ENCODE results near the gene TSPAN17.
A peak's percentile ranks its signal among the peaks of the same experiment; 100 is the strongest.

The TSPAN17 gene

GRCh38 chr5:176660530-176660859, 13.2 kb downstream of the TSPAN17 start:
- no peak for DNase-seq (ENCODE audit: low spot score)

GRCh38 chr5:176660860-176661641, 13.8 kb downstream of the TSPAN17 start:
- peak; percentile 97 for DNase-seq (ENCODE audit: low spot score)

GRCh38 chr5:176661676-176662075, 14.4 kb downstream of the TSPAN17 start:
- no peak for DNase-seq (ENCODE audit: low spot score)

GRCh38 chr5:176662371-176663333, 15.4 kb downstream of the TSPAN17 start:
- DNase-seq (ENCODE audit: low spot score), result no peak

GRCh38 chr5:176663566-176663965, 16.3 kb downstream of the TSPAN17 start:
- DNase-seq (ENCODE audit: low spot score), result no peak

GRCh38 chr5:176664479-176664878, 17.2 kb downstream of the TSPAN17 start:
- DNase-seq (ENCODE audit: low spot score), result no peak

GRCh38 chr5:176664886-176665285, 17.6 kb downstream of the TSPAN17 start:
- no peak for DNase-seq (ENCODE audit: low spot score)

- DNase-seq (ENCODE audit: low spot score), result no peak
Measured at GRCh38 chr5:176665517-176665916, 18.2 kb downstream of the TSPAN17 start.

GRCh38 chr5:176667637-176668036, 20.4 kb downstream of the TSPAN17 start:
- no peak for DNase-seq (ENCODE audit: low spot score)

GRCh38 chr5:176670449-176670848, 23.2 kb downstream of the TSPAN17 start:
- DNase-seq (ENCODE audit: low spot score), result no peak

- no peak for DNase-seq (ENCODE audit: low spot score)
Measured at GRCh38 chr5:176671399-176671798, 24.1 kb downstream of the TSPAN17 start.

GRCh38 chr5:176671890-176672747, 24.8 kb downstream of the TSPAN17 start:
- no peak for DNase-seq (ENCODE audit: low spot score)

GRCh38 chr5:176673651-176674583, 26.6 kb downstream of the TSPAN17 start:
- no peak for DNase-seq (ENCODE audit: low spot score)

GRCh38 chr5:176674799-176675198, 27.5 kb downstream of the TSPAN17 start:
- DNase-seq (ENCODE audit: low spot score), result no peak

- DNase-seq (ENCODE audit: low spot score), result peak; percentile 59
Measured at GRCh38 chr5:176675676-176676360, 28.5 kb downstream of the TSPAN17 start.

GRCh38 chr5:176676361-176676824, 29.1 kb downstream of the TSPAN17 start:
- DNase-seq (ENCODE audit: low spot score), result no peak

GRCh38 chr5:176677209-176677939, 30.1 kb downstream of the TSPAN17 start:
- no peak for DNase-seq (ENCODE audit: low spot score)

- DNase-seq (ENCODE audit: low spot score), result no peak
Measured at GRCh38 chr5:176678584-176678983, 31.3 kb downstream of the TSPAN17 start.

GRCh38 chr5:176679365-176680225, 32.3 kb downstream of the TSPAN17 start:
- no peak for DNase-seq (ENCODE audit: low spot score)

All from HuH-7.5 (cell line).